H9 (cell line): Measurements from ENCODE around the gene RRP1B. TPM values are rescaled to one million over a fixed set of nuclear protein-coding genes. Genes with fewer than 3 reads are reported as not detected.

Experiments used
- DNase-seq: peaks from one replicate; pipeline ENCODE4 v3.0.0-alpha.2; 2017
- H2AFZ ChIP-seq: one replicate; pipeline ENCODE4 v1.6.1; 2013; ENCODE audit warnings: mild to moderate bottlenecking, low read length, control low read depth, moderate library complexity
- H2AK5ac ChIP-seq: 2 replicates; pipeline ENCODE4 v1.6.1; 2013; ENCODE audit warnings: low read length, control low read depth, mixed read lengths; ENCODE audit not compliant: insufficient read length
- H2BK120ac ChIP-seq: one replicate; pipeline ENCODE4 v1.6.1; 2013; ENCODE audit warnings: low read depth, mild to moderate bottlenecking, low read length, control low read depth, inconsistent platforms; ENCODE audit not compliant: poor library complexity, severe bottlenecking
- H2BK12ac ChIP-seq: 2 replicates; pipeline ENCODE4 v1.6.1; 2013; ENCODE audit warnings: low read length, control low read depth, mixed read lengths, low read depth; ENCODE audit not compliant: insufficient read length
- H2BK15ac ChIP-seq: 2 replicates; pipeline ENCODE4 v1.6.1; 2013; ENCODE audit warnings: low read depth, low read length, control low read depth
- H2BK20ac ChIP-seq: one replicate; pipeline ENCODE4 v1.6.1; 2013; ENCODE audit warnings: low read depth, mild to moderate bottlenecking, low read length, control low read depth, inconsistent platforms; ENCODE audit not compliant: poor library complexity, severe bottlenecking
- H2BK5ac ChIP-seq: 2 replicates; pipeline ENCODE4 v1.6.1; 2013; ENCODE audit warnings: low read length, control low read depth, mixed read lengths; ENCODE audit not compliant: insufficient read length
- H3K14ac ChIP-seq: 2 replicates; pipeline ENCODE4 v1.6.1; 2013; ENCODE audit warnings: low read length, control low read depth; ENCODE audit not compliant: insufficient read depth
- H3K18ac ChIP-seq: 2 replicates; pipeline ENCODE4 v1.6.1; 2013; ENCODE audit warnings: low read depth, mild to moderate bottlenecking, mixed read lengths, low read length, control low read depth; ENCODE audit not compliant: insufficient read length
- H3K23ac ChIP-seq: 2 replicates; pipeline ENCODE4 v1.6.1; 2013; ENCODE audit warnings: low read length, control low read depth, mixed read lengths, low read depth; ENCODE audit not compliant: insufficient read length
- H3K23me2 ChIP-seq: 2 replicates; pipeline ENCODE4 v1.6.1; 2013; ENCODE audit warnings: low read depth, mild to moderate bottlenecking, mixed read lengths, low read length, control low read depth; ENCODE audit not compliant: insufficient read length, poor library complexity, severe bottlenecking
- H3K27ac ChIP-seq: 2 replicates; pipeline ENCODE4 v1.5.1; 2013; ENCODE audit warnings: low read length, control low read depth, mixed read lengths, low read depth; ENCODE audit not compliant: insufficient read length
- H3K27me3 ChIP-seq: 2 replicates; pipeline ENCODE4 v1.6.1; 2013; ENCODE audit warnings: low read length, control low read depth, inconsistent platforms; ENCODE audit not compliant: insufficient read depth
- H3K4ac ChIP-seq: 2 replicates; pipeline ENCODE4 v1.6.1; 2013; ENCODE audit warnings: low read depth, mild to moderate bottlenecking, control low read depth, inconsistent platforms, low read length, moderate library complexity
- H3K4me1 ChIP-seq: 2 replicates; pipeline ENCODE4 v1.6.1; 2013; ENCODE audit warnings: low read length, control low read depth, inconsistent platforms; ENCODE audit not compliant: insufficient read depth
- H3K4me2 ChIP-seq: 2 replicates; pipeline ENCODE4 v1.6.1; 2013; ENCODE audit warnings: low read length, control low read depth, mixed read lengths; ENCODE audit not compliant: insufficient read length, insufficient read depth
- H3K56ac ChIP-seq: 2 replicates; pipeline ENCODE4 v1.6.1; 2013; ENCODE audit warnings: low read depth, mild to moderate bottlenecking, mixed read lengths, low read length, control low read depth; ENCODE audit not compliant: insufficient read length
- H3K79me1 ChIP-seq: 2 replicates; pipeline ENCODE4 v1.6.1; 2013; ENCODE audit warnings: low read depth, mild to moderate bottlenecking, moderate library complexity, low read length, control low read depth, inconsistent platforms; ENCODE audit not compliant: insufficient read depth, poor library complexity, severe bottlenecking
- H3K79me2 ChIP-seq: 2 replicates; pipeline ENCODE4 v1.6.1; 2013; ENCODE audit warnings: low read length, control low read depth, inconsistent platforms; ENCODE audit not compliant: insufficient read depth
- H3K9ac ChIP-seq: 2 replicates; pipeline ENCODE4 v1.6.1; 2013; ENCODE audit warnings: low read length, control low read depth, mixed read lengths; ENCODE audit not compliant: insufficient read length; ENCODE audit errors: extremely low read depth
- H3K9me3 ChIP-seq: one replicate; pipeline ENCODE4 v1.6.1; 2013; ENCODE audit warnings: low read depth, low read length, inconsistent platforms; ENCODE audit not compliant: control insufficient read depth
- H3T11ph ChIP-seq: one replicate; pipeline ENCODE4 v1.6.1; 2013; ENCODE audit warnings: mild to moderate bottlenecking, low read length, control low read depth, inconsistent platforms
- H4K20me1 ChIP-seq: one replicate; pipeline ENCODE4 v1.6.1; 2013; ENCODE audit not compliant: control insufficient read depth, insufficient read length, insufficient read depth
- H4K5ac ChIP-seq: 2 replicates; pipeline ENCODE4 v1.6.1; 2013; ENCODE audit warnings: low read depth, mild to moderate bottlenecking, mixed read lengths, low read length, control low read depth; ENCODE audit not compliant: insufficient read length
- H4K8ac ChIP-seq: replicated peaks from 2 replicates; pipeline ENCODE4 v1.6.1; 2013; ENCODE audit warnings: low read length, control low read depth, mixed read lengths, low read depth; ENCODE audit not compliant: insufficient read length
- H4K91ac ChIP-seq: 2 replicates; pipeline ENCODE4 v1.6.1; 2013; ENCODE audit warnings: low read depth, mild to moderate bottlenecking, moderate library complexity, mixed read lengths, low read length, control low read depth; ENCODE audit not compliant: insufficient read length
- H3K27ac Mint-ChIP-seq, 3 experiments: 2 replicates in 2 of 3; 3 replicates in 1 of 3; pipeline ENCODE4 v1.8.0; 2020 to 2021; ENCODE audit warnings: mixed read lengths in 3 of 3, mild to moderate bottlenecking in 1 of 3, moderate library complexity in 1 of 3
- H3K27me3 Mint-ChIP-seq: 2 replicates; pipeline ENCODE4 v1.8.0; 2021; ENCODE audit warnings: low read depth, mild to moderate bottlenecking, moderate library complexity, mixed read lengths
- H3K36me3 Mint-ChIP-seq, 3 experiments: 2 replicates in 2 of 3; 3 replicates in 1 of 3; pipeline ENCODE4 v1.8.0; 2020 to 2021; ENCODE audit warnings: low read depth in 3 of 3, mixed read lengths in 3 of 3; ENCODE audit not compliant: insufficient read depth in 1 of 3
- H3K4me1 Mint-ChIP-seq, 2 experiments: 2 replicates each; pipeline ENCODE4 v1.8.0; 2020; ENCODE audit warnings: mixed read lengths in 2 of 2
- H3K4me3 Mint-ChIP-seq, 2 experiments: 2 replicates in 1 of 2; 3 replicates in 1 of 2; pipeline ENCODE4 v1.8.0; 2020 to 2021; ENCODE audit warnings: mild to moderate bottlenecking in 2 of 2, mixed read lengths in 2 of 2, moderate library complexity in 1 of 2
- H3K9me3 Mint-ChIP-seq, 2 experiments: 2 replicates in 1 of 2; 3 replicates in 1 of 2; pipeline ENCODE4 v1.8.0; 2020; ENCODE audit warnings: mild to moderate bottlenecking in 2 of 2, mixed read lengths in 2 of 2, moderate library complexity in 1 of 2
- WGBS: extraction: QIAGEN DNeasy Blood & Tissue Kit; methylation state at CpG from one replicate; pipeline ENCODE4 v1.1.7; 2013; ENCODE audit warnings: missing lambda C conversion rate, low lambda C conversion rate, mixed read lengths; ENCODE audit not compliant: insufficient read length; ENCODE audit errors: extremely low coverage; 5-methylcytosine and 5-hydroxymethylcytosine counted together
- total RNA-seq: library from RNA; stranded (reverse); gene quantifications from 2 replicates; pipeline ENCODE4 v1.2.1, GENCODE V29; 2021
- TF ChIP-seq, protein P1 (sequence below): fragments of 200-600 bp; sonication (generic); conservative IDR thresholded peaks from 3 replicates; pipeline ENCODE4 v1.8.0; 2021; ENCODE audit warnings: antibody characterized with exemption, mild to moderate bottlenecking

The RRP1B gene
- total RNA-seq, 1 experiment from 2014 or later, result 96.6 TPM

DNA sequence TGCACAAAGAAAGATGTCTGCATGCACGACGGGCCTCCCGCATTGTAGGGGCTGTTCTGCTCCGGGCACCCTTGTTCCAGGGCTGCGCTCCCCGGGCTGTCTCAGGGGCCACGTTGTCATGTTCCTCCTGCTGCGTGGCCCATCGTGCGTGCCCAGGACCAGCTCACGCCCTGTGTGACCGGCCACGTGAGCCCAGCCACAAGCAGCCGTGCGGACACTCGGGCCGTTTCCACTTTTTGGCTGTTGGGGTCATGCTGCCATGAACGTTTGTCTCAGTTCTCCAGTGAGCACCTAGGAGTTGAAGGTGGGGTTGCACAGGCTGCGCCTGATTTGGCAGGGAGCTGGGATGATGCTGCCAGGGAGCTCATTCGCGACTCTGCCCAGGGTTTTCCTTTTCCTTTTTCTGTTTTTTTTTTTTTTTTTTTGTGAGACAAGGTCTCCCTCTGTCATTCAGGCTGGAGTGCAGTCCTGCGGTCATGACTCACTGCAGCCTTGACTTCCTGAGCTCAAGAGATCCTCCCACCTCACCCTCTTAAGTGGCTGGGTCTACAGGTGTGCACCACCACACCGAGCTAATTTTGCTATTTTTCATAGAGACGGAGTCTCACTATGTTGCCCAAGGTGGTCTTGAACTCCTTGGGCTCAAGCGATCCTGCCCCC, 77.0 kb downstream of the RRP1B start:
- Mint-ChIP-seq H3K4me3 (no peak overlapping the region), H3K27ac (peak overlapping the region in 1 of 3 experiments; percentile 92; a peak in 1 of 7 replicates), H3K4me1 (peaks cover 20 to 25% of the 10 kb centered on the region in 2 experiments), H3K27me3 (no peaks in the 10 kb centered on the region), H3K9me3 (no peaks in the 10 kb centered on the region), H3K36me3 (peaks cover 0 to 14% (median 0%) of the 10 kb centered on the region in 3 experiments; a peak in 3 of 7 replicates)
- Histone ChIP-seq H2AFZ (no peak overlapping the region), H3K23me2 (no peaks in the 10 kb centered on the region), H3K79me2 (no peaks in the 10 kb centered on the region; the same call in 1 of the 2 replicates), H3K27me3 (no peaks in the 10 kb centered on the region), H3T11ph (no peak overlapping the region), H2BK5ac (no peak overlapping the region), H3K9me3 (no peaks in the 10 kb centered on the region), H4K91ac (no peak overlapping the region), H3K18ac (no peak overlapping the region), H2AK5ac (no peak overlapping the region), H4K5ac (no peak overlapping the region), H3K79me1 (no peaks in the 10 kb centered on the region), H3K56ac (no peak overlapping the region), H3K4me2 (no peak overlapping the region), H2BK15ac (no peak overlapping the region), H3K27ac (no peak overlapping the region), H2BK120ac (no peak overlapping the region), H2BK12ac (no peak overlapping the region), H3K4me1 (no peaks in the 10 kb centered on the region), H3K23ac (no peak overlapping the region), H4K8ac (no peak overlapping the region), H3K9ac (no peak overlapping the region), H2BK20ac (no peak overlapping the region), H3K4ac (no peak overlapping the region), H4K20me1 (no peaks in the 10 kb centered on the region), H3K14ac (no peak overlapping the region)
- DNase-seq, result no peak
- no CpG with 5 or more reads among the region's 25 CpGs for WGBS
- TF ChIP-seq, protein P1, sequence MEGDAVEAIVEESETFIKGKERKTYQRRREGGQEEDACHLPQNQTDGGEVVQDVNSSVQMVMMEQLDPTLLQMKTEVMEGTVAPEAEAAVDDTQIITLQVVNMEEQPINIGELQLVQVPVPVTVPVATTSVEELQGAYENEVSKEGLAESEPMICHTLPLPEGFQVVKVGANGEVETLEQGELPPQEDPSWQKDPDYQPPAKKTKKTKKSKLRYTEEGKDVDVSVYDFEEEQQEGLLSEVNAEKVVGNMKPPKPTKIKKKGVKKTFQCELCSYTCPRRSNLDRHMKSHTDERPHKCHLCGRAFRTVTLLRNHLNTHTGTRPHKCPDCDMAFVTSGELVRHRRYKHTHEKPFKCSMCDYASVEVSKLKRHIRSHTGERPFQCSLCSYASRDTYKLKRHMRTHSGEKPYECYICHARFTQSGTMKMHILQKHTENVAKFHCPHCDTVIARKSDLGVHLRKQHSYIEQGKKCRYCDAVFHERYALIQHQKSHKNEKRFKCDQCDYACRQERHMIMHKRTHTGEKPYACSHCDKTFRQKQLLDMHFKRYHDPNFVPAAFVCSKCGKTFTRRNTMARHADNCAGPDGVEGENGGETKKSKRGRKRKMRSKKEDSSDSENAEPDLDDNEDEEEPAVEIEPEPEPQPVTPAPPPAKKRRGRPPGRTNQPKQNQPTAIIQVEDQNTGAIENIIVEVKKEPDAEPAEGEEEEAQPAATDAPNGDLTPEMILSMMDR, result no peak
